ENCODE data around the gene PRCP.

DNA sequence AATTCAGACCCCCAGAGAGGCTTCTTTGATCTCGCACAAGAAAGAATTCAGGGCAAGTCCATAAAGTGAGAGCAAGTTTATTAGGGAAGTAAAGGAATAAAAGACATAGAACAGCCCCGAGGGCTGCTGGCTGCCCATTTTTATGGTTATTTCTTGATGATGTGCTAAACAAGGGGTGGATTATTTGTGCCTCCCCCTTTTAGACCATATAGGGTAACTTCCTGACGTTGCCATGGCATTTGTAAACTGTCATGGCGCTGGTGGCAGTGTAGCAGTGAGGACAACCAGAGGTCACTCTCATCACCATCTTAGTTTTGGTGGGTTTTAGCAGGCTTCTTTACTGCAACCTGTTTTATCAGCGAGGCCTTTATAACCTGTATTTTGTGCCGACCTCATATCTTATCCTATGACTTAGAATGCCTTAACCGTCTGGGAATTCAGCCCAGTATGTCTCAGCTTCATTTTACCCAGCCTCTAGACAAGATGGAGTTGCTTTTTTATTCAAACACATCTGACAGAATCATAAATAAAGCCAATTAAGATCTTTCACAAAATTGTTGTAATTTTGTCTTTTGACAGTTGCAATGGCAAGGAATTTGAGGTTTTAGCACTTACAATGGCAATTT is 8.9 kb upstream of the PRCP start:
- TF ChIP-seq, protein P1, sequence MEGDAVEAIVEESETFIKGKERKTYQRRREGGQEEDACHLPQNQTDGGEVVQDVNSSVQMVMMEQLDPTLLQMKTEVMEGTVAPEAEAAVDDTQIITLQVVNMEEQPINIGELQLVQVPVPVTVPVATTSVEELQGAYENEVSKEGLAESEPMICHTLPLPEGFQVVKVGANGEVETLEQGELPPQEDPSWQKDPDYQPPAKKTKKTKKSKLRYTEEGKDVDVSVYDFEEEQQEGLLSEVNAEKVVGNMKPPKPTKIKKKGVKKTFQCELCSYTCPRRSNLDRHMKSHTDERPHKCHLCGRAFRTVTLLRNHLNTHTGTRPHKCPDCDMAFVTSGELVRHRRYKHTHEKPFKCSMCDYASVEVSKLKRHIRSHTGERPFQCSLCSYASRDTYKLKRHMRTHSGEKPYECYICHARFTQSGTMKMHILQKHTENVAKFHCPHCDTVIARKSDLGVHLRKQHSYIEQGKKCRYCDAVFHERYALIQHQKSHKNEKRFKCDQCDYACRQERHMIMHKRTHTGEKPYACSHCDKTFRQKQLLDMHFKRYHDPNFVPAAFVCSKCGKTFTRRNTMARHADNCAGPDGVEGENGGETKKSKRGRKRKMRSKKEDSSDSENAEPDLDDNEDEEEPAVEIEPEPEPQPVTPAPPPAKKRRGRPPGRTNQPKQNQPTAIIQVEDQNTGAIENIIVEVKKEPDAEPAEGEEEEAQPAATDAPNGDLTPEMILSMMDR (conservative IDR thresholded peaks at IDR 0.05; ENCODE audit: low read depth, low read length) = no peak
- TF ChIP-seq EZH2 (IDR thresholded peaks at IDR 0.05; ENCODE audit: borderline replicate concordance, low read depth, low read length, poor library complexity, severe bottlenecking) = no peak
